ENCODE data around the gene TLR4.

Gene TLR4

GRCh38 chr9:117714282-117714681 is 10.1 kb downstream of the TLR4 start:
- H3K4me3 ChIP-seq (ENCODE audit: low read length in 2 of 2), result no peak overlapping the region
- no peak overlapping the region for H3K27ac ChIP-seq (ENCODE audit: low read length)
- H3K4me1 ChIP-seq (ENCODE audit: control insufficient read depth, insufficient read depth, low read length), result no peaks in the 10 kb centered on the region
- no peaks in the 10 kb centered on the region for H3K27me3 ChIP-seq (ENCODE audit: control insufficient read depth in 1 of 2, insufficient read depth in 2 of 2, low read length in 2 of 2)
- H3K9ac ChIP-seq (ENCODE audit: low read length in 2 of 2), result no peak overlapping the region
- no peaks in the 10 kb centered on the region for H3K36me3 ChIP-seq (ENCODE audit: control insufficient read depth in 2 of 2, insufficient read depth in 2 of 2, low read length in 2 of 2)
- no peaks in the 10 kb centered on the region for H3K9me3 ChIP-seq (ENCODE audit: control insufficient read depth in 2 of 2, low read length in 2 of 2)

GRCh38 chr9:117715411-117715989 is 11.3 kb downstream of the TLR4 start:
- H3K9ac ChIP-seq (ENCODE audit: low read length in 2 of 2), result no peak overlapping the region
- no peaks in the 10 kb centered on the region for H3K27me3 ChIP-seq (ENCODE audit: control insufficient read depth in 1 of 2, insufficient read depth in 2 of 2, low read length in 2 of 2)
- no peak overlapping the region for H3K4me3 ChIP-seq (ENCODE audit: low read length in 2 of 2)
- H3K9me3 ChIP-seq (ENCODE audit: control insufficient read depth in 2 of 2, low read length in 2 of 2), result no peaks in the 10 kb centered on the region
- no peaks in the 10 kb centered on the region for H3K36me3 ChIP-seq (ENCODE audit: control insufficient read depth in 2 of 2, insufficient read depth in 2 of 2, low read length in 2 of 2)
- no peaks in the 10 kb centered on the region for H3K4me1 ChIP-seq (ENCODE audit: control insufficient read depth, insufficient read depth, low read length)
- H3K27ac ChIP-seq (ENCODE audit: low read length), result no peak overlapping the region

- H3K4me3 ChIP-seq (ENCODE audit: low read length in 2 of 2), result no peak overlapping the region
- H3K4me1 ChIP-seq (ENCODE audit: control insufficient read depth, insufficient read depth, low read length), result no peaks in the 10 kb centered on the region
- no peaks in the 10 kb centered on the region for H3K9me3 ChIP-seq (ENCODE audit: control insufficient read depth in 2 of 2, low read length in 2 of 2)
- no peaks in the 10 kb centered on the region for H3K36me3 ChIP-seq (ENCODE audit: control insufficient read depth in 2 of 2, insufficient read depth in 2 of 2, low read length in 2 of 2)
- H3K27ac ChIP-seq (ENCODE audit: low read length), result no peak overlapping the region
- no peaks in the 10 kb centered on the region for H3K27me3 ChIP-seq (ENCODE audit: control insufficient read depth in 1 of 2, insufficient read depth in 2 of 2, low read length in 2 of 2)
- H3K9ac ChIP-seq (ENCODE audit: low read length in 2 of 2), result no peak overlapping the region
These were observed 13.9 kb downstream of the TLR4 start for GRCh38 chr9:117718085-117718484.

- H3K9ac ChIP-seq (ENCODE audit: low read length in 2 of 2), result no peak overlapping the region
- H3K36me3 ChIP-seq (ENCODE audit: control insufficient read depth in 2 of 2, insufficient read depth in 2 of 2, low read length in 2 of 2), result no peaks in the 10 kb centered on the region
- no peak overlapping the region for H3K27ac ChIP-seq (ENCODE audit: low read length)
- no peak overlapping the region for H3K4me3 ChIP-seq (ENCODE audit: low read length in 2 of 2)
- H3K4me1 ChIP-seq (ENCODE audit: control insufficient read depth, insufficient read depth, low read length), result no peaks in the 10 kb centered on the region
- no peaks in the 10 kb centered on the region for H3K9me3 ChIP-seq (ENCODE audit: control insufficient read depth in 2 of 2, low read length in 2 of 2)
- no peaks in the 10 kb centered on the region for H3K27me3 ChIP-seq (ENCODE audit: control insufficient read depth in 1 of 2, insufficient read depth in 2 of 2, low read length in 2 of 2)
These were observed 14.5 kb downstream of the TLR4 start for GRCh38 chr9:117718701-117719100.

GRCh38 chr9:117719161-117719920 is 15.1 kb downstream of the TLR4 start:
- no peaks in the 10 kb centered on the region for H3K4me1 ChIP-seq (ENCODE audit: control insufficient read depth, insufficient read depth, low read length)
- no peak overlapping the region for H3K27ac ChIP-seq (ENCODE audit: low read length)

GRCh38 chr9:117720066-117720465 is 15.9 kb downstream of the TLR4 start:
- H3K9me3 ChIP-seq (ENCODE audit: control insufficient read depth in 2 of 2, low read length in 2 of 2), result no peaks in the 10 kb centered on the region
- no peak overlapping the region for H3K27ac ChIP-seq (ENCODE audit: low read length)
- no peaks in the 10 kb centered on the region for H3K27me3 ChIP-seq (ENCODE audit: control insufficient read depth in 1 of 2, insufficient read depth in 2 of 2, low read length in 2 of 2)
- no peak overlapping the region for H3K4me3 ChIP-seq (ENCODE audit: low read length in 2 of 2)
- no peak overlapping the region for H3K9ac ChIP-seq (ENCODE audit: low read length in 2 of 2)
- H3K36me3 ChIP-seq (ENCODE audit: control insufficient read depth in 2 of 2, insufficient read depth in 2 of 2, low read length in 2 of 2), result no peaks in the 10 kb centered on the region
- H3K4me1 ChIP-seq (ENCODE audit: control insufficient read depth, insufficient read depth, low read length), result no peaks in the 10 kb centered on the region

More at GRCh38 chr9:117719161-117719920, 15.1 kb downstream of the TLR4 start:
- Histone ChIP-seq H3K9ac (ENCODE audit: low read length in 2 of 2) (no peak overlapping the region), H3K36me3 (ENCODE audit: control insufficient read depth in 2 of 2, insufficient read depth in 2 of 2, low read length in 2 of 2) (no peaks in the 10 kb centered on the region), H3K4me3 (ENCODE audit: low read length in 2 of 2) (no peak overlapping the region), H3K27me3 (ENCODE audit: control insufficient read depth in 1 of 2, insufficient read depth in 2 of 2, low read length in 2 of 2) (no peaks in the 10 kb centered on the region), H3K9me3 (ENCODE audit: control insufficient read depth in 2 of 2, low read length in 2 of 2) (no peaks in the 10 kb centered on the region)

GRCh38 chr9:117720555-117720954 is 16.4 kb downstream of the TLR4 start:
- Histone ChIP-seq H3K27ac (ENCODE audit: low read length) (no peak overlapping the region), H3K4me3 (ENCODE audit: low read length in 2 of 2) (no peak overlapping the region), H3K27me3 (ENCODE audit: control insufficient read depth in 1 of 2, insufficient read depth in 2 of 2, low read length in 2 of 2) (no peaks in the 10 kb centered on the region), H3K9ac (ENCODE audit: low read length in 2 of 2) (no peak overlapping the region), H3K36me3 (ENCODE audit: control insufficient read depth in 2 of 2, insufficient read depth in 2 of 2, low read length in 2 of 2) (no peaks in the 10 kb centered on the region), H3K9me3 (ENCODE audit: control insufficient read depth in 2 of 2, low read length in 2 of 2) (no peaks in the 10 kb centered on the region), H3K4me1 (ENCODE audit: control insufficient read depth, insufficient read depth, low read length) (no peaks in the 10 kb centered on the region)

GRCh38 chr9:117720987-117721386 is 16.8 kb downstream of the TLR4 start:
- H3K27me3 ChIP-seq (ENCODE audit: control insufficient read depth in 1 of 2, insufficient read depth in 2 of 2, low read length in 2 of 2), result no peaks in the 10 kb centered on the region
- H3K4me3 ChIP-seq (ENCODE audit: low read length in 2 of 2), result no peak overlapping the region
- no peaks in the 10 kb centered on the region for H3K4me1 ChIP-seq (ENCODE audit: control insufficient read depth, insufficient read depth, low read length)
- no peaks in the 10 kb centered on the region for H3K36me3 ChIP-seq (ENCODE audit: control insufficient read depth in 2 of 2, insufficient read depth in 2 of 2, low read length in 2 of 2)
- H3K9me3 ChIP-seq (ENCODE audit: control insufficient read depth in 2 of 2, low read length in 2 of 2), result no peaks in the 10 kb centered on the region
- H3K9ac ChIP-seq (ENCODE audit: low read length in 2 of 2), result no peak overlapping the region
- no peak overlapping the region for H3K27ac ChIP-seq (ENCODE audit: low read length)

- H3K4me1 ChIP-seq (ENCODE audit: control insufficient read depth, insufficient read depth, low read length), result no peaks in the 10 kb centered on the region
These were observed 18.0 kb downstream of the TLR4 start for GRCh38 chr9:117722108-117722761.

GRCh38 chr9:117723986-117724625 is 19.9 kb downstream of the TLR4 start:
- H3K9ac ChIP-seq (ENCODE audit: low read length in 2 of 2), result no peak overlapping the region
- no peaks in the 10 kb centered on the region for H3K9me3 ChIP-seq (ENCODE audit: control insufficient read depth in 2 of 2, low read length in 2 of 2)
- no peak overlapping the region for H3K4me3 ChIP-seq (ENCODE audit: low read length in 2 of 2)
- H3K36me3 ChIP-seq (ENCODE audit: control insufficient read depth in 2 of 2, insufficient read depth in 2 of 2, low read length in 2 of 2), result no peaks in the 10 kb centered on the region
- no peaks in the 10 kb centered on the region for H3K27me3 ChIP-seq (ENCODE audit: control insufficient read depth in 1 of 2, insufficient read depth in 2 of 2, low read length in 2 of 2)
- H3K4me1 ChIP-seq (ENCODE audit: control insufficient read depth, insufficient read depth, low read length), result no peaks in the 10 kb centered on the region
- H3K27ac ChIP-seq (ENCODE audit: low read length), result no peak overlapping the region

More at GRCh38 chr9:117722108-117722761, 18.0 kb downstream of the TLR4 start:
- Histone ChIP-seq H3K27me3 (ENCODE audit: control insufficient read depth in 1 of 2, insufficient read depth in 2 of 2, low read length in 2 of 2) (no peaks in the 10 kb centered on the region), H3K27ac (ENCODE audit: low read length) (no peak overlapping the region), H3K4me3 (ENCODE audit: low read length in 2 of 2) (no peak overlapping the region), H3K9me3 (ENCODE audit: control insufficient read depth in 2 of 2, low read length in 2 of 2) (no peaks in the 10 kb centered on the region), H3K9ac (ENCODE audit: low read length in 2 of 2) (no peak overlapping the region), H3K36me3 (ENCODE audit: control insufficient read depth in 2 of 2, insufficient read depth in 2 of 2, low read length in 2 of 2) (no peaks in the 10 kb centered on the region)
